Panc1 (cell line): Measurements from ENCODE around the gene SHISAL2A. TPM values are rescaled to one million over a fixed set of nuclear protein-coding genes. Genes with fewer than 3 reads are reported as not detected.

Experiments used
- ATAC-seq: fragments of 200-7000 bp; cut with Tn5 transposase; 2 replicates; pipeline ENCODE4 v1.9.1; 2020; ENCODE audit warnings: mild to moderate bottlenecking, moderate library complexity
- BruUV-seq: library from RNA; stranded (reverse); fragments of 400-500 nt; replicated peaks from 2 replicates; lab custom pipeline; 2021; lab: Mats Ljungman, UMichigan
- CTCF ChIA-PET: fragments of 300-600 bp; sonication (Branson Sonifier 250); formaldehyde crosslinking; loops from one replicate; lab custom pipeline; 2022; ENCODE audit warnings: antibody characterized with exemption; lab: Charles Lee
- POLR2A ChIA-PET: fragments of 300-600 bp; sonication (Branson Sonifier 250); formaldehyde crosslinking; loops from one replicate; lab custom pipeline; 2022; ENCODE audit warnings: antibody characterized with exemption; lab: Charles Lee
- DNase-seq: peaks from one replicate; pipeline ENCODE4 v3.0.0-alpha.2; 2010; ENCODE audit warnings: low read depth, low spot score
- H3K27ac ChIP-seq: 2 replicates; pipeline ENCODE4 v1.5.1; 2011; ENCODE audit warnings: mild to moderate bottlenecking, low read length, inconsistent platforms
- H3K27me3 ChIP-seq: fragments of 200-500 bp; sonication (Bioruptor generic); 2 replicates; pipeline ENCODE4 v1.6.0; 2014; ENCODE audit warnings: low read length, inconsistent platforms; ENCODE audit not compliant: control insufficient read depth, insufficient read depth
- H3K36me3 ChIP-seq: fragments of 200-500 bp; sonication (Bioruptor generic); 2 replicates; pipeline ENCODE4 v1.5.1; 2014; ENCODE audit warnings: inconsistent platforms, mild to moderate bottlenecking, low read length, moderate library complexity; ENCODE audit not compliant: control insufficient read depth, insufficient read depth
- H3K4me1 ChIP-seq: 2 replicates; pipeline ENCODE4 v1.5.1; 2011; ENCODE audit warnings: inconsistent platforms, mild to moderate bottlenecking, low read length, moderate library complexity; ENCODE audit not compliant: control insufficient read depth, insufficient read depth
- H3K4me3 ChIP-seq, 2 experiments: 2 replicates each; pipeline ENCODE4 v1.5.1; 2011 to 2012; ENCODE audit warnings: low read depth in 2 of 2, low read length in 2 of 2, mild to moderate bottlenecking in 2 of 2, inconsistent platforms in 1 of 2, moderate library complexity in 1 of 2
- H3K9me3 ChIP-seq: fragments of 200-500 bp; sonication (Bioruptor generic); 2 replicates; pipeline ENCODE4 v1.5.1; 2014; ENCODE audit warnings: low read depth, mild to moderate bottlenecking, inconsistent platforms, low read length, moderate library complexity; ENCODE audit not compliant: control insufficient read depth, insufficient read depth
- CTCF ChIP-seq: fragments of 450-650 bp; IDR thresholded peaks from 2 replicates; pipeline ENCODE4 v1.5.1; 2017; ENCODE audit warnings: mild to moderate bottlenecking
- POLR2AphosphoS5 ChIP-seq: IDR thresholded peaks from 2 replicates; pipeline ENCODE4 v1.6.1; 2012; ENCODE audit warnings: mild to moderate bottlenecking, low read depth, low read length, moderate library complexity
- SIN3A ChIP-seq: IDR thresholded peaks from 2 replicates; pipeline ENCODE4 v1.6.1; 2012; ENCODE audit warnings: low read depth, mild to moderate bottlenecking, low read length, moderate library complexity, borderline replicate concordance; ENCODE audit not compliant: insufficient read depth
- TCF7L2 ChIP-seq: IDR thresholded peaks from 2 replicates; pipeline ENCODE4 v1.6.1; 2011; ENCODE audit warnings: mild to moderate bottlenecking, low read depth, low read length, inconsistent platforms
- in situ Hi-C: cut with HindIII; loops from 2 replicates; pipeline ENCODE4 v1.10.0; 2016; ENCODE audit warnings: low sequenced_read_pairs, low pct_unique_long_range_greater_than_20kb
- intact Hi-C: fragments of 100-400 bp; cut with micrococcal nuclease; formaldehyde crosslinking; loops from one replicate; pipeline ENCODE4 v1.10.0; 2022; ENCODE audit not compliant: unreplicated experiment
- total RNA-seq: library from RNA; stranded (reverse); gene quantifications from one replicate; pipeline ENCODE4 v1.2.1, GENCODE V29; 2021; ENCODE audit not compliant: unreplicated experiment
- TF ChIP-seq, protein P1 (sequence below), 2 experiments: IDR thresholded peaks; 2 replicates each; pipeline ENCODE4 v1.6.1; 2011 to 2012; ENCODE audit warnings: low read depth in 2 of 2, control low read depth in 1 of 2, low read length in 1 of 2, mild to moderate bottlenecking in 1 of 2, moderate library complexity in 1 of 2; ENCODE audit not compliant: insufficient read depth in 1 of 2

The SHISAL2A gene
- total RNA-seq, 1 experiment from 2014 or later, result 0.23 TPM

DNA sequence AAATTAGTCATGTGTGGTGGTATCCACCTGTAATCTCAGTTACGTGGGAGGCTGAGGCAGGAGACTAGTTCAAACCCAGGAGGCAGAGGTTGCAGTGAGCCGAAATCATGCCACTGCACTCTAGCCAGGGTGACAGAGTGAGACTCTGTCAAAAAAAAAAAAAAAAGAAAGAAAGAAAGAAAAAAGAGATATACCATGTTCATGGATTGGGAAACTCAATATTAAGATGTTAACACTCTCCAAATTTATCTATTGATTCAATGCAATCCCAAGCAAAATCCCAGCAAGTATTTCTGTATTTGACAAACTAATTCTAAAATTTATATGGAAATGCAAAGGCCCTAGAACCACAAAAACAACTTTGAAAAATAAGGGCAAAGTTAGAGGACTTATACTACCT is 11.0 kb upstream of the SHISAL2A start:
- BruUV-seq, result no TSS peak
- intact Hi-C loops, result no loop called here
- no peaks in the 10 kb centered on the region for H3K36me3 ChIP-seq
- POLR2A ChIA-PET, result interaction anchor here (0.6 kb wide), 1 partner anchor 428 kb away, joined by 12 read pairs; no protein-coding TSS in a partner anchor
- DNase-seq, result no peak
- H3K4me1 ChIP-seq, result no peaks in the 10 kb centered on the region
- in situ Hi-C loops, result no loop called here
- H3K9me3 ChIP-seq, result no peaks in the 10 kb centered on the region
- no peak for ATAC-seq
- TF ChIP-seq TCF7L2 (no peak), POLR2AphosphoS5 (no peak), SIN3A (no peak), CTCF (no peak)
- TF ChIP-seq, protein P1, sequence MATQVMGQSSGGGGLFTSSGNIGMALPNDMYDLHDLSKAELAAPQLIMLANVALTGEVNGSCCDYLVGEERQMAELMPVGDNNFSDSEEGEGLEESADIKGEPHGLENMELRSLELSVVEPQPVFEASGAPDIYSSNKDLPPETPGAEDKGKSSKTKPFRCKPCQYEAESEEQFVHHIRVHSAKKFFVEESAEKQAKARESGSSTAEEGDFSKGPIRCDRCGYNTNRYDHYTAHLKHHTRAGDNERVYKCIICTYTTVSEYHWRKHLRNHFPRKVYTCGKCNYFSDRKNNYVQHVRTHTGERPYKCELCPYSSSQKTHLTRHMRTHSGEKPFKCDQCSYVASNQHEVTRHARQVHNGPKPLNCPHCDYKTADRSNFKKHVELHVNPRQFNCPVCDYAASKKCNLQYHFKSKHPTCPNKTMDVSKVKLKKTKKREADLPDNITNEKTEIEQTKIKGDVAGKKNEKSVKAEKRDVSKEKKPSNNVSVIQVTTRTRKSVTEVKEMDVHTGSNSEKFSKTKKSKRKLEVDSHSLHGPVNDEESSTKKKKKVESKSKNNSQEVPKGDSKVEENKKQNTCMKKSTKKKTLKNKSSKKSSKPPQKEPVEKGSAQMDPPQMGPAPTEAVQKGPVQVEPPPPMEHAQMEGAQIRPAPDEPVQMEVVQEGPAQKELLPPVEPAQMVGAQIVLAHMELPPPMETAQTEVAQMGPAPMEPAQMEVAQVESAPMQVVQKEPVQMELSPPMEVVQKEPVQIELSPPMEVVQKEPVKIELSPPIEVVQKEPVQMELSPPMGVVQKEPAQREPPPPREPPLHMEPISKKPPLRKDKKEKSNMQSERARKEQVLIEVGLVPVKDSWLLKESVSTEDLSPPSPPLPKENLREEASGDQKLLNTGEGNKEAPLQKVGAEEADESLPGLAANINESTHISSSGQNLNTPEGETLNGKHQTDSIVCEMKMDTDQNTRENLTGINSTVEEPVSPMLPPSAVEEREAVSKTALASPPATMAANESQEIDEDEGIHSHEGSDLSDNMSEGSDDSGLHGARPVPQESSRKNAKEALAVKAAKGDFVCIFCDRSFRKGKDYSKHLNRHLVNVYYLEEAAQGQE (IDR thresholded peaks at IDR 0.05; ENCODE audit: insufficient read depth in 1 of 2, low read depth in 2 of 2, low read length in 1 of 2), result no peak
- no peak overlapping the region for H3K27ac ChIP-seq
- no peaks in the 10 kb centered on the region for H3K27me3 ChIP-seq
- CTCF ChIA-PET, result no interaction called here
- no peak overlapping the region for H3K4me3 ChIP-seq

DNA sequence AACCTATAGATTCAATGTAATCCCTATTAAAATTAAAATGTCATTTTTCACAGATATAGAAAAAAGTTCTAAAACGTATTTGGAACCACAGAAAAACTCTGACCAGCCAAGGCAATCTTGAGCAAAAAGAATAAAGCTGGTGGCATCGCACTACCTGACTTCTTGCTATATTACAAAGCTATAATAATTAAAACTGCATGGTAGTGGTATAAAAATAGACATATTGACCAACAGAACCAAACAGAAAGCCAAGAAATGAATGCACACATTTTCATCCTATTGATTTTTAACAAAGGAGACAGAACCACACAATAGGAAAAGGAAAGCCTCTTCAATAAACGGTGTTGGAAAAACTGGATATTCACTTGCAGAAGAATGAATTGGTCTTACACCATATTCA is 9.2 kb upstream of the SHISAL2A start:
- POLR2A ChIA-PET, result no interaction called here
- CTCF ChIA-PET, result no interaction called here
- no TSS peak for BruUV-seq
- no peaks in the 10 kb centered on the region for H3K4me1 ChIP-seq
- ATAC-seq (no peak), DNase-seq (no peak)
- TF ChIP-seq CTCF (no peak), TCF7L2 (no peak), SIN3A (no peak)
- no peaks in the 10 kb centered on the region for H3K9me3 ChIP-seq
- H3K27ac ChIP-seq, result no peak overlapping the region
- no peak overlapping the region for H3K4me3 ChIP-seq
- no peaks in the 10 kb centered on the region for H3K36me3 ChIP-seq
- no peaks in the 10 kb centered on the region for H3K27me3 ChIP-seq
- intact Hi-C loops (no loop called here), in situ Hi-C loops (no loop called here)
